NCI-H128 (cell line): ENCODE data around the gene CD44.

Source experiments
- DNase-seq: peaks from one replicate; lab custom pipeline; 2025; ENCODE audit not compliant: unreplicated experiment; lab: John Stamatoyannopoulos, UW

CD44 gene

GRCh38 chr11:35112056-35112845 is 26.7 kb upstream of the CD44 start:
- DNase-seq, result no peak

- DNase-seq, result no peak
These were observed 26.2 kb upstream of the CD44 start for GRCh38 chr11:35112846-35113105.

GRCh38 chr11:35114906-35115687 is 23.9 kb upstream of the CD44 start:
- DNase-seq, result no peak

- DNase-seq, result no peak
These were observed 23.3 kb upstream of the CD44 start for GRCh38 chr11:35115688-35116030.

- no peak for DNase-seq
These were observed 22.7 kb upstream of the CD44 start for GRCh38 chr11:35116245-35116644.

GRCh38 chr11:35116762-35117640 is 22.0 kb upstream of the CD44 start:
- no peak for DNase-seq

- no peak for DNase-seq
These were observed 20.1 kb upstream of the CD44 start for GRCh38 chr11:35118906-35119305.

- DNase-seq, result no peak
These were observed 17.6 kb upstream of the CD44 start for GRCh38 chr11:35121326-35121865.

GRCh38 chr11:35122308-35122707 is 16.7 kb upstream of the CD44 start:
- DNase-seq, result no peak

GRCh38 chr11:35126000-35126878 is 12.7 kb upstream of the CD44 start:
- DNase-seq, result no peak

- DNase-seq, result no peak
These were observed 11.9 kb upstream of the CD44 start for GRCh38 chr11:35126879-35127581.

- no peak for DNase-seq
These were observed 11.4 kb upstream of the CD44 start for GRCh38 chr11:35127619-35128018.

- DNase-seq, result no peak
These were observed 7.9 kb upstream of the CD44 start for GRCh38 chr11:35131094-35131493.

GRCh38 chr11:35131886-35132285 is 7.1 kb upstream of the CD44 start:
- no peak for DNase-seq

- no peak for DNase-seq
These were observed 5.3 kb upstream of the CD44 start for GRCh38 chr11:35133656-35134055.

GRCh38 chr11:35134403-35135148 is 4.4 kb upstream of the CD44 start:
- DNase-seq, result no peak

- no peak for DNase-seq
These were observed 3.7 kb upstream of the CD44 start for GRCh38 chr11:35135222-35135621.

GRCh38 chr11:35136311-35136710 is 2.7 kb upstream of the CD44 start:
- no peak for DNase-seq

GRCh38 chr11:35138058-35138457 is 913 bp upstream of the CD44 start:
- DNase-seq, result no peak
